ENCODE results near the gene ATF1. TPM values are rescaled to one million over a fixed set of nuclear protein-coding genes. Genes with fewer than 3 reads are reported as not detected.
"Not testable (repeated sequence)": the region's sequence is repeated elsewhere in the genome, so short reads cannot be mapped to it uniquely, and the experiment has no call there.

Gene ATF1
- total RNA-seq, 3 donors from 2014 or later (not counting 1 experiment from before 2014, with no cell fraction given) = 20.1 to 36.8 (median 23.1) TPM

DNA sequence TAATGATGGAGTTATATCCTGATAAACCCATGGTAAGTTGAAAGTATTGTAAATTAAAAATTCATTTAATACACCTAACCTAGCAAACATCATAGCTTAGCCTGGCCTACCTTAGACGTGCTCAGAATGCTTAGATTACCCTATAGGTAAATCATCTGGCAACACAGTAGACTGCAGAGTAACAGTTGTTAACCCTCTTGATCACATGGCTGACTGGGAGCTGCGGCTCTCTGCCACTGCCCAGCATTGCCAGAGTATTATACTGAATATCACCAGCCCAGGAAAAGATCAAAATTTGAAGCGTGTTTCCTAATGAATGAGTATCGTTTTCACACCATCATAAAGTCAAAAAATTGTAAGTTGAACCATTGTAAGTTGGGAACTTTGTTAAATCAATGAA, 61.0 kb downstream of the ATF1 start:
- Histone ChIP-seq H3K27me3 (ENCODE audit: control insufficient read depth, insufficient read depth, low read length) (no peaks in the 10 kb centered on the region), H3K4me1 (ENCODE audit: control insufficient read depth, insufficient read depth, low read length) (no peaks in the 10 kb centered on the region), H3K27ac (ENCODE audit: low read length) (peak overlapping the region; percentile 32), H3K9me3 (ENCODE audit: control insufficient read depth, insufficient read depth, low read length) (no peaks in the 10 kb centered on the region), H3K4me3 (ENCODE audit: low read length) (no peak overlapping the region), H3K36me3 (ENCODE audit: control insufficient read depth, insufficient read depth, low read length) (no peaks in the 10 kb centered on the region)
- Mint-ChIP-seq H3K27me3 (ENCODE audit: low read depth in 2 of 2) (no peaks in the 10 kb centered on the region), H3K4me3 (no peak overlapping the region), H3K27ac (peak overlapping the region; percentile 89 to 93), H3K36me3 (no peaks in the 10 kb centered on the region), H3K4me1 (peaks cover 6% of the 10 kb centered on the region in 2 donors), H3K9me3 (no peaks in the 10 kb centered on the region)
- ATAC-seq (peak in 2 of 3 donors; percentile 25 to 50), DNase-seq (no peak)
- 78% methylated on average over 2 of the region's 4 CpGs for WGBS (ENCODE audit: insufficient coverage)
- intact Hi-C loops (cut with micrococcal nuclease) = loop anchor here (1.0 to 5.0 kb wide), 5 partner anchors 60 to 708 kb away; partner anchors contain the start of gene SLC11A2
- TF ChIP-seq, protein P1, sequence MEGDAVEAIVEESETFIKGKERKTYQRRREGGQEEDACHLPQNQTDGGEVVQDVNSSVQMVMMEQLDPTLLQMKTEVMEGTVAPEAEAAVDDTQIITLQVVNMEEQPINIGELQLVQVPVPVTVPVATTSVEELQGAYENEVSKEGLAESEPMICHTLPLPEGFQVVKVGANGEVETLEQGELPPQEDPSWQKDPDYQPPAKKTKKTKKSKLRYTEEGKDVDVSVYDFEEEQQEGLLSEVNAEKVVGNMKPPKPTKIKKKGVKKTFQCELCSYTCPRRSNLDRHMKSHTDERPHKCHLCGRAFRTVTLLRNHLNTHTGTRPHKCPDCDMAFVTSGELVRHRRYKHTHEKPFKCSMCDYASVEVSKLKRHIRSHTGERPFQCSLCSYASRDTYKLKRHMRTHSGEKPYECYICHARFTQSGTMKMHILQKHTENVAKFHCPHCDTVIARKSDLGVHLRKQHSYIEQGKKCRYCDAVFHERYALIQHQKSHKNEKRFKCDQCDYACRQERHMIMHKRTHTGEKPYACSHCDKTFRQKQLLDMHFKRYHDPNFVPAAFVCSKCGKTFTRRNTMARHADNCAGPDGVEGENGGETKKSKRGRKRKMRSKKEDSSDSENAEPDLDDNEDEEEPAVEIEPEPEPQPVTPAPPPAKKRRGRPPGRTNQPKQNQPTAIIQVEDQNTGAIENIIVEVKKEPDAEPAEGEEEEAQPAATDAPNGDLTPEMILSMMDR (IDR thresholded peaks at IDR 0.05) = no peak

DNA sequence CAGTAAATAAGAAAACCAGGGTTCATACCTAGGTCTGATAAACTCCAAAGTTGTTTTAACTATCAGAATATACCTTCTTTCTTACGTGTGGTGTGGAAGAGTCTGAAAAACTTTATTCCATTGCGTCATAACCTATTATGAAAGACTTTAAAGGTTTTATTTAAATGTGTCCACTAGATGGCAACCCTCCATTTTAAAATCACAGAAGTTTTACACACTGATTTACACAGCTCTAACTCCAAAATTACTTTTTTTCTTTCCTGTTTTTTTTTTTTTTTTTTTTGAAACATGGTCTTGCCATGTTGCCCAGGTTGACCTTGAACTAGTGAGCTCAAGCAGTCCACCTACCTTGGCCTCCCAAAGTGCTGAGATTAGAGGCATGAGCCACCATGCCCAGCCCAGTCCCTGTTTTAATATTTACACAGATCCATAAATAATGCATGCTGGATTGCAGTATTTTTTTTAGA, 61.5 kb downstream of the ATF1 start:
- ATAC-seq = peak; percentile 74 to 91 (median 87)
- no CpG with 5 or more reads among the region's 2 CpGs for WGBS (ENCODE audit: insufficient coverage)
- intact Hi-C loops (cut with micrococcal nuclease) = loop anchor here (1.0 to 5.0 kb wide), 5 partner anchors 60 to 707 kb away; partner anchors contain the start of gene SLC11A2
- Histone ChIP-seq H3K9me3 (ENCODE audit: control insufficient read depth, insufficient read depth, low read length) (no peaks in the 10 kb centered on the region), H3K27ac (ENCODE audit: low read length) (peak overlapping the region; percentile 32), H3K27me3 (ENCODE audit: control insufficient read depth, insufficient read depth, low read length) (no peaks in the 10 kb centered on the region), H3K4me3 (ENCODE audit: low read length) (no peak overlapping the region), H3K36me3 (ENCODE audit: control insufficient read depth, insufficient read depth, low read length) (no peaks in the 10 kb centered on the region), H3K4me1 (ENCODE audit: control insufficient read depth, insufficient read depth, low read length) (no peaks in the 10 kb centered on the region)
- Mint-ChIP-seq H3K4me3 (no peak overlapping the region), H3K4me1 (peaks cover 6% of the 10 kb centered on the region in 2 donors), H3K9me3 (no peaks in the 10 kb centered on the region), H3K36me3 (no peaks in the 10 kb centered on the region), H3K27ac (peak overlapping the region; percentile 89 to 93), H3K27me3 (ENCODE audit: low read depth in 2 of 2) (no peaks in the 10 kb centered on the region)
- TF ChIP-seq, protein P1 (IDR thresholded peaks at IDR 0.05) = peak; percentile 71
- DNase-seq = peak in 1 of 2 donors; percentile 79

DNA sequence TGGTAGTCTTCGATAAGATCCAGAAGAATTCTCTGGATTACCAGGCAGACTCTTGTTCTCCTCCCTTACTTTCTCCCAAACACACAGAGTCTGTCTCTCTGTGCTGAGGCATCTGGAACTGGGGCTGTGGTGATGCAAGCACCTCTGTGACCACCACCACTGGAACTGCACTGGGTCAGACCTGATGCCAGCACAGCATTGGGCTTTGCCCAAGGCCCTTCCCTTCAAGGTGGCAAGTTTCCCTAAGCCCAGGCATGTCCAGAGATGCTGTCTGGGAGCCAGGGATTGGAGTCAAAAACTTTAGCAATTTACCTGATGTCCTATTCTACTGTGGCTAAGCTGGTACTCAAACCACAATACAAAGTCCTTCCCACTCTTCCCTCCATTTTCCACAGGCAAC, 64.2 kb downstream of the ATF1 start:
- no peaks in the 10 kb centered on the region for H3K9me3 ChIP-seq (ENCODE audit: control insufficient read depth, insufficient read depth, low read length)
- H3K4me1 Mint-ChIP-seq = peaks cover 6% of the 10 kb centered on the region in 2 donors
- 94% methylated on average over 1 of the region's 1 CpG for WGBS (ENCODE audit: insufficient coverage)
- peak overlapping the region in 1 of 2 donors; percentile 39 for H3K27ac Mint-ChIP-seq
- no peak overlapping the region for H3K4me3 Mint-ChIP-seq
- H3K27ac ChIP-seq (ENCODE audit: low read length) = no peak overlapping the region
- no peak for DNase-seq
- peak in 1 of 3 donors; percentile 12 for ATAC-seq
- TF ChIP-seq, protein P1 (IDR thresholded peaks at IDR 0.05) = no peak
- intact Hi-C loops (cut with micrococcal nuclease) = loop anchor here (5.0 kb wide), 1 partner anchor 199 kb away; the partner anchor contains the start of gene SLC11A2
- H3K27me3 Mint-ChIP-seq (ENCODE audit: low read depth in 2 of 2) = peaks cover 0 to 3% of the 10 kb centered on the region in 2 donors
- no peaks in the 10 kb centered on the region for H3K27me3 ChIP-seq (ENCODE audit: control insufficient read depth, insufficient read depth, low read length)
- no peaks in the 10 kb centered on the region for H3K36me3 Mint-ChIP-seq
- no peaks in the 10 kb centered on the region for H3K9me3 Mint-ChIP-seq
- H3K4me3 ChIP-seq (ENCODE audit: low read length) = no peak overlapping the region
- H3K4me1 ChIP-seq (ENCODE audit: control insufficient read depth, insufficient read depth, low read length) = no peaks in the 10 kb centered on the region
- no peaks in the 10 kb centered on the region for H3K36me3 ChIP-seq (ENCODE audit: control insufficient read depth, insufficient read depth, low read length)

DNA sequence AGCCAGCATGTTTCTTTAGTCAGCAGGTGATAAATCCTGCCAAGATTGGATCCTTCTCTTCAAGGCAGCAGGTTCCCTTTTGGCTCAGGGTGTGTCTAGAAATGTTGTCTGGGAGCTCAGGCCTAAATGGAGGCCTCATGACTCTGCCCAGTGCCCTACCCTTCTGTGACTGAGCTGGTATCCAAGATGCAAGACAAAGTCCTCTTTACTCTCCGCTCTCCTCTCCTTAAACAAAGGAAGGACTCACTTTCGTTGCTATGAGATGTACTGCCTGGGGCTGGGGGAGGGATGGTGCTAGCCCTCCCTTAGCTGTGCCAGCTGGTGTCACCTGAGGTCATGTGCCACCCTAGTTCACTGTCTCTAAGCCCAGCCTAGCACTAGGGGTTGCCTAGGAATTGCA, 65.0 kb downstream of the ATF1 start:
- intact Hi-C loops (cut with micrococcal nuclease) = loop anchor here (5.0 kb wide), 1 partner anchor 198 kb away; the partner anchor contains the start of gene SLC11A2

DNA sequence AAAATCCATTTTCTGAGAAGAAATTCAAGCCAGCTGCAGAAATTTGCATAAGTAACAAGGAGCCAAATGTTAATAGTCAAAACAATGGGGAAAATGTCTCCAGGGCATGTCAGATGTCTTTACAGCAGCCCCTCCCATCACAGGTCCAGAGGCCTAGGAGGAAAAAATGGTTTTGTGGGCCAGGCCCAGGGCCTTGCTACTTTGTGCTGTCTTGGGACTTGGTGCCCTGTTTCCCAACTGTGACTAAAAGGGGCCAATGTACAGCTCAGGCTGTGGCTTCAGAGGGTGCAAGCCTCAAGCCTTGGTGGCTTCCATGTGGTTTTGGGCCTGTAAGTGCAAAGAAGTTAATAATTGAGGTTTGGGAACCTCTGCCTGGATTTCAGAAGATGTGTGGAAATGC, 69.9 kb downstream of the ATF1 start:
- H3K27me3 Mint-ChIP-seq (ENCODE audit: low read depth in 2 of 2); H3K36me3 Mint-ChIP-seq; H3K9me3 Mint-ChIP-seq; H3K36me3 ChIP-seq (ENCODE audit: control insufficient read depth, insufficient read depth, low read length); H3K27ac ChIP-seq (ENCODE audit: low read length); DNase-seq; H3K27ac Mint-ChIP-seq; H3K27me3 ChIP-seq (ENCODE audit: control insufficient read depth, insufficient read depth, low read length); intact Hi-C loops (cut with micrococcal nuclease); H3K4me1 ChIP-seq (ENCODE audit: control insufficient read depth, insufficient read depth, low read length); H3K4me3 ChIP-seq (ENCODE audit: low read length); H3K9me3 ChIP-seq (ENCODE audit: control insufficient read depth, insufficient read depth, low read length); ATAC-seq; H3K4me3 Mint-ChIP-seq: not testable (repeated sequence)
- H3K4me1 Mint-ChIP-seq = peaks cover 7 to 17% of the 10 kb centered on the region in 2 donors

More for the DNA sequence above, 65.0 kb downstream of the ATF1 start:
- H3K36me3 Mint-ChIP-seq = no peaks in the 10 kb centered on the region
- Histone ChIP-seq H3K4me3 (ENCODE audit: low read length) (no peak overlapping the region), H3K36me3 (ENCODE audit: control insufficient read depth, insufficient read depth, low read length) (no peaks in the 10 kb centered on the region), H3K4me1 (ENCODE audit: control insufficient read depth, insufficient read depth, low read length) (no peaks in the 10 kb centered on the region), H3K27me3 (ENCODE audit: control insufficient read depth, insufficient read depth, low read length) (no peaks in the 10 kb centered on the region), H3K27ac (ENCODE audit: low read length) (no peak overlapping the region), H3K9me3 (ENCODE audit: control insufficient read depth, insufficient read depth, low read length) (peaks cover 2% of the 10 kb centered on the region)
- peaks cover 0 to 3% of the 10 kb centered on the region in 2 donors for H3K27me3 Mint-ChIP-seq (ENCODE audit: low read depth in 2 of 2)
- 60% methylated on average over 1 of the region's 2 CpGs for WGBS (ENCODE audit: insufficient coverage)
- H3K4me3 Mint-ChIP-seq = no peak overlapping the region
- H3K9me3 Mint-ChIP-seq = no peaks in the 10 kb centered on the region
- TF ChIP-seq, protein P1 (IDR thresholded peaks at IDR 0.05) = no peak
- no peak for DNase-seq
- peak overlapping the region in 1 of 2 donors; percentile 39 for H3K27ac Mint-ChIP-seq
- no peak for ATAC-seq
- H3K4me1 Mint-ChIP-seq = peaks cover 11 to 14% of the 10 kb centered on the region in 2 donors
